Articular chondrocyte of knee joint (primary cell): ENCODE measurements around the gene HDAC6. TPM values are rescaled to one million over a fixed set of nuclear protein-coding genes. Genes with fewer than 3 reads are reported as not detected.

Experiments
- small RNA-seq: library from RNA; depleted of rRNA; stranded (forward); fragments of <200 nt; gene quantifications from one replicate; pipeline ENCODE3, GENCODE V24; 2012
- total RNA-seq: library from RNA; depleted of rRNA; stranded (reverse); fragments of >200 nt; gene quantifications from 2 replicates; pipeline ENCODE4 v1.2.3, GENCODE V29; 2012

Gene HDAC6
- total RNA-seq = 24.8 and 27.5 TPM in 2 replicates

DNA sequence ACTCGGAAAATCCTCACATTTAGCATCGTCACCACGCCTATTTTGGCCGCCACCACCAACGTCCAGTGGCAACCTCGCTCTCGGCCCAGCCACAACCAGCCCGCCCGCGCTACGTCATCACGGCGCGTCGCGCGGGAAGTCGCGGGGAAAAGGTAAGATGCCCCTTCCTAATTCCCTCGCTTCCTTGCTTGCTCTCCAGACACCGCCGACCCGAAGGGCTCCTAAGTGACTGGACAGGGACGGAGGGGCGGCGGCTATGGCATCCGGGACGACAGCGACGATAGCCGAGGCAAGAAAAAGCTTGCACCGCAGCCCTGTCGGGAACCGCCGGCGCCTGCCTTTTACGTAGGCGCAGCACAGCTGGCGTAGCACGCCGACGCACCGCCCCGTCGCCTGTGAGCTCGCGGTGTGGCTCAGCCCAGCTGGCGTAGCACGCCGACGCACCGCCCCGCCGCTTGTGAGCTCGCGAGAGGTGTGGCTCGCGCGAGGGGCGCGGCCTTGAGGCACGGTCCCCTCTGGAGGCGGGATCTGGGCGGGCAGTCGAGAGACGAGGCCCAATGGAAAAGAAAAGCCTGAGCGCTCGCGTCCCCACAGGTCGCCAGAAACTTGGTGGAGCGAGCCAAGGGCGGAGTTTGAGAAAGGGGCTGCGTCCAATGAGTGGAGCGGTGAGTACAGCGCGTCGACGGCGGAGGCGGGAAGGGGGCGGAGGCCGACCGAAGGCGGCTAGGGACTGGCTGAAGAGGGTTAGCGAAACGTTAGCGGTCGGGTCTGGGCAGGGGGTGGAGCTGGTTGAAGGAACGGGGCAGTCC lies at the start of gene HDAC6:
Gene HDAC6, plus strand, starts transcription at position 788 of the 809 bp plus-strand sequence. CDS start 626 bp downstream, outside the sequence.

DNA sequence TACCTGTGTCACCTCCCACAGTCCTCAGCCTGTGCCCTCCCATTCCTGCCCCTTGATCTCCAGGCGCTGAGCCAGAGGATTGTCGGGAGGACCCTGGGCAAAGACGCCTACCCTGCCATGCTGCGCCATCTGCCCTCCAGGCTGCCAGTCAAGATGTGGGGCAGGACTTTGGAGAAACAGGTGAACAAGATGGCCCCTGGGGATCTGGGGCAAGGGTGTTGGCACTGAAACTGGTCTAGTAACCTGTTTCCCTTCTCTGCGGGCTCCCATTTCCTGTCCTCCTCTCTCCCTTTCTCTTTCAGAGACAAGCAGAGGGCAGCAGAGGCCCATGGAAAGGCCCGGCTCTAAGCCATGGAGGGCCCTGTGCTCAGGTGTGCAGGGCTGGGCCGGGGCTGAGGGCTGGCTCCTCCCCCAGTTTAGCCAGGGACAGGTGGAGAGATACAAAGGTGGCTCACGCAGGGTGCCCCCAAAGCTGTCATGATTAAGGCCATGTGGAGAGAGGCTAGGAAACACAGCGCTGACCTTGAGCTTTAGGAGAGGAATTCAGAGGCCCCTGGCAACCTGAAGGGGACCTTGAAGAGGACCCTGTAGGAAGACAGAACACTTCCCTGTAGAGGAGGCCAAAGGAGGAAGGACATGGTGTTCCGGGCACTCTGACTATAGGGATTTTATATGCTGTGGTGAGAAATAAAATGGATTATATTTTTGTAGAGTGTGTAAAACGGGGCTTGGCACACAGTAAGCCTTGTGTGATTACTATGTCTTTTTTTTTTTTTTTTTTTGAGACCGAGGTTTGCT lies 40.0 kb upstream of the HDAC6 start, which contains the start of gene GLOD5:
Gene GLOD5, plus strand, starts transcription at position 74 of the 798 bp plus-strand sequence. Its CDS starts 44 bp downstream, at position 118.

GRCh38 chrX:48786341-48786800 lies 15.5 kb upstream of the HDAC6 start, which contains the start of gene GATA1:
Gene GATA1, plus strand, starts transcription at chrX:48786590. Its CDS starts 4,520 bp downstream, at chrX:48791110.

GRCh38 chrX:48826135-48826875 lies 24.4 kb downstream of the HDAC6 start, which contains the start of gene ERAS:
Gene ERAS, plus strand, starts transcription at chrX:48826513. Its CDS starts 2,611 bp downstream, at chrX:48829124.

GRCh38 chrX:48835524-48836329 lies 33.9 kb downstream of the HDAC6 start, which contains the start of gene PCSK1N:
Gene PCSK1N, minus strand, starts transcription at chrX:48835610. Its CDS starts 78 bp downstream, at chrX:48835532.

Small RNA genes lying within 50 kb of the gene (small RNA-seq; reads per million reads assigned to genes)
- not detected for gene RNU6-29P

Other genes starting within 250 kb of the HDAC6 start
- 362 and 640 TPM in 2 replicates for gene RBM3, start 227.6 kb upstream of the HDAC6 start, total RNA-seq
- 89.5 and 94.5 TPM in 2 replicates for gene WDR13, start 204.6 kb upstream of the HDAC6 start, total RNA-seq
- gene WAS, start 118.3 kb upstream of the HDAC6 start, total RNA-seq = 0.11 and 0.13 TPM in 2 replicates
- 2.6 and 3.5 TPM in 2 replicates for gene SUV39H1, start 105.3 kb upstream of the HDAC6 start, total RNA-seq
- not detected in 2 replicates for gene GLOD5, start 40.3 kb upstream of the HDAC6 start, total RNA-seq
- gene GATA1, start 15.5 kb upstream of the HDAC6 start, total RNA-seq = not detected in 2 replicates
- gene ERAS, start 24.4 kb downstream of the HDAC6 start, total RNA-seq = not detected in 2 replicates
- 0.13 and 0.32 TPM in 2 replicates for gene PCSK1N, start 33.5 kb downstream of the HDAC6 start, total RNA-seq
- 11.9 and 13.6 TPM in 2 replicates for gene TIMM17B, start 95.7 kb downstream of the HDAC6 start, total RNA-seq
- 28.2 and 30.1 TPM in 2 replicates for gene PQBP1, start 95.9 kb downstream of the HDAC6 start, total RNA-seq
- 15.5 and 17.4 TPM in 2 replicates for gene SLC35A2, start 109.6 kb downstream of the HDAC6 start, total RNA-seq
- gene PIM2, start 117.0 kb downstream of the HDAC6 start, total RNA-seq = 4.6 and 6.5 TPM in 2 replicates
- gene OTUD5, start 155.5 kb downstream of the HDAC6 start, total RNA-seq = 27.3 and 27.7 TPM in 2 replicates
- 0.39 and 0.43 TPM in 2 replicates for gene KCND1, start 169.8 kb downstream of the HDAC6 start, total RNA-seq
- gene GRIPAP1, start 200.2 kb downstream of the HDAC6 start, total RNA-seq = 10.8 and 11.7 TPM in 2 replicates
- 35.4 and 37.4 TPM in 2 replicates for gene TFE3, start 241.3 kb downstream of the HDAC6 start, total RNA-seq